HG02759 (cell line): ENCODE data around the gene NEUROG3.

Source experiments
- ATAC-seq: cut with Tn5 transposase; IDR thresholded peaks from one replicate; pipeline ENCODE4 v1.9.1; 2021; ENCODE audit warnings: mild to moderate bottlenecking, moderate library complexity; ENCODE audit not compliant: unreplicated experiment

NEUROG3 gene

GRCh38 chr10:69573056-69573806 is at the start of gene NEUROG3:
NEUROG3 (minus strand) TSS chr10:69573422; CDS start chr10:69573043, 379 bp downstream.
- peak; percentile 78 for ATAC-seq

- ATAC-seq: no peak
These were observed 47.4 kb upstream of the NEUROG3 start for GRCh38 chr10:69620625-69621024.

- ATAC-seq: no peak
These were observed 46.4 kb upstream of the NEUROG3 start for GRCh38 chr10:69619626-69620025.

GRCh38 chr10:69618746-69619145 is 45.5 kb upstream of the NEUROG3 start:
- no peak for ATAC-seq

GRCh38 chr10:69616358-69616757 is 43.1 kb upstream of the NEUROG3 start:
- no peak for ATAC-seq

- ATAC-seq: no peak
These were observed 40.9 kb upstream of the NEUROG3 start for GRCh38 chr10:69614130-69614529.

GRCh38 chr10:69612760-69613159 is 39.5 kb upstream of the NEUROG3 start:
- no peak for ATAC-seq

GRCh38 chr10:69609077-69609476 is 35.9 kb upstream of the NEUROG3 start:
- ATAC-seq: no peak

GRCh38 chr10:69600761-69601330 is 27.6 kb upstream of the NEUROG3 start:
- no peak for ATAC-seq

- ATAC-seq: no peak
These were observed 15.1 kb upstream of the NEUROG3 start for GRCh38 chr10:69588358-69588757.

- ATAC-seq: no peak
These were observed 11.4 kb upstream of the NEUROG3 start for GRCh38 chr10:69584624-69585023.

- ATAC-seq: no peak
These were observed 9.9 kb upstream of the NEUROG3 start for GRCh38 chr10:69583106-69583505.

- ATAC-seq: no peak
These were observed 7.2 kb upstream of the NEUROG3 start for GRCh38 chr10:69580435-69580834.

- no peak for ATAC-seq
These were observed 6.3 kb upstream of the NEUROG3 start for GRCh38 chr10:69579464-69580060.

- ATAC-seq: no peak
These were observed 5.3 kb upstream of the NEUROG3 start for GRCh38 chr10:69578508-69578991.

GRCh38 chr10:69577268-69578232 is 4.3 kb upstream of the NEUROG3 start:
- no peak for ATAC-seq

GRCh38 chr10:69576334-69577011 is 3.3 kb upstream of the NEUROG3 start:
- ATAC-seq: no peak

- no peak for ATAC-seq
These were observed 2.0 kb upstream of the NEUROG3 start for GRCh38 chr10:69575164-69575722.

- no peak for ATAC-seq
These were observed 1.4 kb upstream of the NEUROG3 start for GRCh38 chr10:69574571-69574978.
